Measurements from ENCODE around the gene COASY.

- TF ChIP-seq STAT1 (IDR thresholded peaks at IDR 0.05; ENCODE audit: unreplicated experiment) (no peak), CTCF (conservative IDR thresholded peaks at IDR 0.05; ENCODE audit: low read depth in 2 of 2) (no peak), EZH2 (IDR thresholded peaks at IDR 0.05; ENCODE audit: low read depth, unreplicated experiment) (no peak), POLR2AphosphoS5 (IDR thresholded peaks at IDR 0.05; ENCODE audit: low read depth) (no peak), REST (IDR thresholded peaks at IDR 0.05; ENCODE audit: unreplicated experiment) (no peak), EZH2phosphoT487 (IDR thresholded peaks at IDR 0.05; ENCODE audit: unreplicated experiment) (no peak), ZNF331 (CRISPR knock-in tag; IDR thresholded peaks at IDR 0.05; ENCODE audit: low read depth) (no peak), JUNB (IDR thresholded peaks at IDR 0.05; ENCODE audit: unreplicated experiment) (no peak), ZNF114 (CRISPR knock-in tag; IDR thresholded peaks at IDR 0.05) (no peak), ETS1 (IDR thresholded peaks at IDR 0.05) (no peak)
Observed at GRCh38 chr17:42562388-42563142, 617 bp downstream of the COASY start.

All from GM23338 (cell line).